ENCODE measurements around the gene ANGPT4. TPM values are rescaled to one million over a fixed set of nuclear protein-coding genes. Genes with fewer than 3 reads are reported as not detected.

ANGPT4 gene
- total RNA-seq, 2 donors from 2014 or later, result 0.11 TPM; not detected in 1

DNA sequence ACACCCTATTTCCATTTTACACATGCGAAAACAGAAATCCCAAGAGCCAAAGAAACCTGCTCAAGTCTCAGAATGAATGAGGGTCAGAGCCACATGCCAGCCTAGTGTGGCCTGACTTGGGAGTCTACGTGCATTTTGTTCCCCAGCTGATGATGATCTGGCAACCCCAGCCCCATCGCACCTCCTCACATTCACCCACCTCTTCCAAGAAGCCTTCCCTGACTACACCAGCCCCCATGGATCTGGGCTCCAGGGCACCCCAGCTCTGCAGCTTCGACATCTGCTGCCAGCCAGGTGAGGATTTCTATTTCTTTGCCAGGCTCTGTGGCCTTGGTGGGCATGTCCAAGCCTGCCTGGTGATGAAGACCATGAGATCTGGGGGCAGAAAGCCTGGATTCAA lies 41.0 kb downstream of the ANGPT4 start:
- H3K4me1 ChIP-seq, result no peaks in the 10 kb centered on the region
- no peak overlapping the region for H3K4me3 ChIP-seq
- no peaks in the 10 kb centered on the region for H3K27me3 ChIP-seq
- no peaks in the 10 kb centered on the region for H3K36me3 ChIP-seq
- DNase-seq (ENCODE audit: low spot score), result no peak
- TF ChIP-seq, protein P1, sequence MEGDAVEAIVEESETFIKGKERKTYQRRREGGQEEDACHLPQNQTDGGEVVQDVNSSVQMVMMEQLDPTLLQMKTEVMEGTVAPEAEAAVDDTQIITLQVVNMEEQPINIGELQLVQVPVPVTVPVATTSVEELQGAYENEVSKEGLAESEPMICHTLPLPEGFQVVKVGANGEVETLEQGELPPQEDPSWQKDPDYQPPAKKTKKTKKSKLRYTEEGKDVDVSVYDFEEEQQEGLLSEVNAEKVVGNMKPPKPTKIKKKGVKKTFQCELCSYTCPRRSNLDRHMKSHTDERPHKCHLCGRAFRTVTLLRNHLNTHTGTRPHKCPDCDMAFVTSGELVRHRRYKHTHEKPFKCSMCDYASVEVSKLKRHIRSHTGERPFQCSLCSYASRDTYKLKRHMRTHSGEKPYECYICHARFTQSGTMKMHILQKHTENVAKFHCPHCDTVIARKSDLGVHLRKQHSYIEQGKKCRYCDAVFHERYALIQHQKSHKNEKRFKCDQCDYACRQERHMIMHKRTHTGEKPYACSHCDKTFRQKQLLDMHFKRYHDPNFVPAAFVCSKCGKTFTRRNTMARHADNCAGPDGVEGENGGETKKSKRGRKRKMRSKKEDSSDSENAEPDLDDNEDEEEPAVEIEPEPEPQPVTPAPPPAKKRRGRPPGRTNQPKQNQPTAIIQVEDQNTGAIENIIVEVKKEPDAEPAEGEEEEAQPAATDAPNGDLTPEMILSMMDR (IDR thresholded peaks at IDR 0.05), result no peak
- H3K27ac ChIP-seq, result no peak overlapping the region
- no peaks in the 10 kb centered on the region for H3K9me3 ChIP-seq

DNA sequence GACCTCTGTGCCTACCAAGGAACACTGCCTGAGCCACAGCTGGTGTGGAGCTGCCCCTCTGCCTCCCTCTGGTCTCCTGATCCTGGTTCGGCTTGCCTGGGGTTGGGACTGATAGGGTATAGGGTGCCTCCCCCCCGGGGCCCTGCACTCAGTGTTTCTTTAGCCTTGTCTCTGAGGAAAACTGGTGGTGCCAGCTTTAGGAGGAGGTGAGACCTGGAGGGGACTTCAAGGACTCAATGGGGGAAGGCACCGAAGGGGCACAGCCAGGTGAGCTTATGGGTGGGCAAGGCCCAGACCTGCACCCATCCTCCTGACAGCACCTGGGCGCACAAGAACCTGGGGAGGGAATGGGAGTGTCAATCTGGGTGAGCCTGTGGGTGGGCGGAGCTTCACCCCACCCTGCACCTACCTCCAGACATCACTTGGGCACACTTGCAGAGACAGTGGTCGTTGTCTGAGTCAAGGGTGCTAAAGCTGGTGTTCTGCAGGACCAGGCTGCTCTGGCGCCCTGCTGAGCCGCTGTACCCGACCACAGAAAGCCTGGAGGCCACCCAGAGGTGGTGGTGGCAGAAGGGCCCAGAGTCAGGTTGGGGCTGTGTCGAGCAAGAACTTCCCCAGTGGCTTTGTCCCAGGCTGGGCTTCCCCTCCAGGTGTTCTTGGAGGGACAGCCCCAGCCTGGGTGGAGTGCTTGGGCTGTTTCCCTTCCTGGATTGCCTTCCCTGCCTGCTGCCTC lies 42.1 kb downstream of the ANGPT4 start:
- H3K27me3 ChIP-seq, result no peaks in the 10 kb centered on the region
- no peaks in the 10 kb centered on the region for H3K4me1 ChIP-seq
- no peaks in the 10 kb centered on the region for H3K36me3 ChIP-seq
- H3K9me3 ChIP-seq, result no peaks in the 10 kb centered on the region
- DNase-seq (ENCODE audit: low spot score), result no peak
- no peak overlapping the region for H3K4me3 ChIP-seq
- TF ChIP-seq, protein P1 (IDR thresholded peaks at IDR 0.05), result no peak
- no peak overlapping the region for H3K27ac ChIP-seq

DNA sequence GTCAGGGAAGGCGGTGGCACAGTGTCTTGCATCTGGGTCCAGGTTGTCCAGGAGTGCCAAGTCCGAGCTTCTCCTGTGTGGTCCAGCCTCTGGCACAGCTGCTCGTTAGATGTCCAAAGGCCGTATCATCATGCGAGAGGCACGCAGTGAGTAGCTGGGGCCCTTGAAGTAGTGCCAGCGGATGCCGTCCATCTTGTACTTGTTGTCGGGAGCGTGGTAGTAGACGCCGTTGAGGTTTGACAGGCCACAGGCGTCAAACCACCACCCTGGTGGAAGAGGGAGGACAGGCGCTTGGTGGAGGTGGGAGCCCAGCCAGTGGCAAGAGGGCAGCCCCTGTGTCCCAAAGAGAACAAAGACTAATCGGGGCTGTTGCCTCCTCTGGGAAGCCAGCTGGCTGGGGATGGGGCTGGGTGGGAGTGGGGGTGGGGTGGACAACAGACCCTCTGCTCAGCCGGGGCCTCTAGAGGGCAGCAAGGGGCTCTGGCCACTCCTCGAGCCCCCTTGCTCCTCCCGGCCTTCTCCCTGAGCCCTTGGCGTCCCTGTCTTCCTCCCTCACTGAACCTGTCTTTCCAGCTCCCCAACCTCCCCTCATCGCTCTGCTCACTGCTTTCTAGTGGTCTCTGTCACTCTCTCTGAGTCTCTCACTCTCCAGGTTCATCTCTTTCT lies 43.1 kb downstream of the ANGPT4 start:
- H3K27ac ChIP-seq, result no peak overlapping the region
- TF ChIP-seq, protein P1 (IDR thresholded peaks at IDR 0.05), result no peak
- H3K36me3 ChIP-seq, result no peaks in the 10 kb centered on the region
- no peaks in the 10 kb centered on the region for H3K9me3 ChIP-seq
- no peak for DNase-seq (ENCODE audit: low spot score)
- H3K4me1 ChIP-seq, result no peaks in the 10 kb centered on the region
- no peak overlapping the region for H3K4me3 ChIP-seq
- no peaks in the 10 kb centered on the region for H3K27me3 ChIP-seq

DNA sequence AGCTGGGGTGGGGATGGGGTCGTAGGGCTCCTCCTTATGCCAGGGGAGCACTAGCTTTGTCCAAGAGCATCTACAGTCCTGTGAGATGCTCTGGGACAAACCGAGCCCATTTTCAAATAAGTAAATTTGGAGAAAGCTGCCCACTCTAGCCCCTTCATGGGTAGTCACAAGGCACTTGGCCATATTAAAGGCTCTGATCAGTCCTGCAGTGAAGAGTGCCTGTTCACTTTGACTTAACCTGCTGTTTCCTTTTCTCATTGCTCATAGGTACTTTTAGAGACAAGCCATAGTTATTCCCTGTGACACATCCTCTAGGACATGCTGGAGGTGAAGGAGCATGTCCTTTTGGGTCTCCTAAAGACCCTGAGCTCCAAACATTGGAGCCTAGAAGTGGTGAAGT lies 44.2 kb downstream of the ANGPT4 start:
- no peaks in the 10 kb centered on the region for H3K4me1 ChIP-seq
- H3K4me3 ChIP-seq, result no peak overlapping the region
- TF ChIP-seq, protein P1 (IDR thresholded peaks at IDR 0.05), result no peak
- H3K36me3 ChIP-seq, result no peaks in the 10 kb centered on the region
- H3K27ac ChIP-seq, result no peak overlapping the region
- H3K27me3 ChIP-seq, result no peaks in the 10 kb centered on the region
- no peaks in the 10 kb centered on the region for H3K9me3 ChIP-seq
- no peak for DNase-seq (ENCODE audit: low spot score)

DNA sequence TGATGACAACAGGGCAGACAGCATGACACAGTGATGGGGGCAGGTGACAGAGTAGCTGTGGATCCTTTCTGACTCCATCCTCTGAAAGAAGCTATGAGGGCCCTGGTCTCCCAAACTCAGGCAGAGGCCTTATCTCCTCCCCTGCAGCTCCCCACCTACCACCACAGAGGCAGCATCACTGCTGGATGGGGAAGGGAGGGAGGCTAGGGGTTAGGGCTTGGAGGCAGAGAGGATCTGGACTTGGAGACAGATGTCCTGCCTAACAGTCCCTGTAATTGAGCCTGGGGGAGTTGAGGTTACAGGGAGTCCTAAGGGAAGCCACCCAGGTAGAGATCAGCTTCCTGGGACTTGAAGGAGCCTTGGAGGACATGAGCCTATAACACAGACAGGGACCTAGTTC lies 44.7 kb downstream of the ANGPT4 start:
- Histone ChIP-seq H3K27ac (no peak overlapping the region), H3K36me3 (no peaks in the 10 kb centered on the region), H3K4me1 (no peaks in the 10 kb centered on the region), H3K27me3 (no peaks in the 10 kb centered on the region), H3K9me3 (no peaks in the 10 kb centered on the region), H3K4me3 (no peak overlapping the region)
- TF ChIP-seq, protein P1 (IDR thresholded peaks at IDR 0.05), result no peak
- DNase-seq (ENCODE audit: low spot score), result no peak
